ENCODE measurements around the gene ZNF396.

DNA sequence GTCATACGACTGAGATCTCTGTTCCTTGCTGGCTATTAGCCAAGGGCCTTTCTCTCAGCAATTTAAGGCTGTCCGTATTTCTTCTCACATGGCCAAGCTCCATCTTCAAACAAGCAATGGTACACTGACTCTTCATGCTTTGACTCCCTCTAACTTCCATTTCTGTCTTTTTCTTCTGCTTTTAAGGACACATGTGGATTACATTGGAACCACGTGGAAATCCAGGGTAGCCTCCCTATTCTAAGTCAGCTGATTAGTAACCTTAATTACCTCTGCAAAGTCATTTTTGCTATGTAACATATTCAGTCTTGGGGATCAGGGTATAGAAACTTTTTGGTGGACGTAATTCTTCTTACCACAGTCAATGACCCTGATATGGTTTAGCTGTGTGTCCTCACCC, 41.5 kb upstream of the ZNF396 start:
- TF ChIP-seq, protein P1, sequence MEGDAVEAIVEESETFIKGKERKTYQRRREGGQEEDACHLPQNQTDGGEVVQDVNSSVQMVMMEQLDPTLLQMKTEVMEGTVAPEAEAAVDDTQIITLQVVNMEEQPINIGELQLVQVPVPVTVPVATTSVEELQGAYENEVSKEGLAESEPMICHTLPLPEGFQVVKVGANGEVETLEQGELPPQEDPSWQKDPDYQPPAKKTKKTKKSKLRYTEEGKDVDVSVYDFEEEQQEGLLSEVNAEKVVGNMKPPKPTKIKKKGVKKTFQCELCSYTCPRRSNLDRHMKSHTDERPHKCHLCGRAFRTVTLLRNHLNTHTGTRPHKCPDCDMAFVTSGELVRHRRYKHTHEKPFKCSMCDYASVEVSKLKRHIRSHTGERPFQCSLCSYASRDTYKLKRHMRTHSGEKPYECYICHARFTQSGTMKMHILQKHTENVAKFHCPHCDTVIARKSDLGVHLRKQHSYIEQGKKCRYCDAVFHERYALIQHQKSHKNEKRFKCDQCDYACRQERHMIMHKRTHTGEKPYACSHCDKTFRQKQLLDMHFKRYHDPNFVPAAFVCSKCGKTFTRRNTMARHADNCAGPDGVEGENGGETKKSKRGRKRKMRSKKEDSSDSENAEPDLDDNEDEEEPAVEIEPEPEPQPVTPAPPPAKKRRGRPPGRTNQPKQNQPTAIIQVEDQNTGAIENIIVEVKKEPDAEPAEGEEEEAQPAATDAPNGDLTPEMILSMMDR (IDR thresholded peaks at IDR 0.05; ENCODE audit: low read depth, low read length) = no peak
- TF ChIP-seq POLR2A (IDR thresholded peaks at IDR 0.05; ENCODE audit: extremely low read depth, insufficient read length) = no peak
- TF ChIP-seq, protein P2, sequence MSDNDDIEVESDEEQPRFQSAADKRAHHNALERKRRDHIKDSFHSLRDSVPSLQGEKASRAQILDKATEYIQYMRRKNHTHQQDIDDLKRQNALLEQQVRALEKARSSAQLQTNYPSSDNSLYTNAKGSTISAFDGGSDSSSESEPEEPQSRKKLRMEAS (IDR thresholded peaks at IDR 0.05; ENCODE audit: low read depth, low read length) = no peak

Measured in NB4 (cell line).